SK-N-SH (cell line): ENCODE data around the gene WIPF3.

Experiments used
- POLR2AphosphoS5 ChIP-seq: IDR thresholded peaks from 2 replicates; pipeline ENCODE4 v1.6.1; 2012; ENCODE audit warnings: low read depth, low read length
- TF ChIP-seq, protein P1 (sequence below): fragments of 200-600 bp; sonication (generic); IDR thresholded peaks from 2 replicates; pipeline ENCODE4 v1.6.1; 2017; ENCODE audit warnings: antibody characterized with exemption, mild to moderate bottlenecking, moderate library complexity
- TF ChIP-seq, protein P2 (sequence below): fragments of 150-350 bp; IDR thresholded peaks from 2 replicates; pipeline ENCODE4 v1.6.1; 2017; ENCODE audit warnings: antibody characterized with exemption, low read length, low read depth, borderline replicate concordance
- TF ChIP-seq, protein P3 (sequence below): IDR thresholded peaks from 2 replicates; pipeline ENCODE4 v1.4.0; 2012; ENCODE audit warnings: low read depth, borderline replicate concordance
- TF ChIP-seq, protein P4 (sequence below): IDR thresholded peaks from 2 replicates; pipeline ENCODE4 v1.6.1; 2012; ENCODE audit warnings: mild to moderate bottlenecking, low read depth, low read length, moderate library complexity

DNA sequence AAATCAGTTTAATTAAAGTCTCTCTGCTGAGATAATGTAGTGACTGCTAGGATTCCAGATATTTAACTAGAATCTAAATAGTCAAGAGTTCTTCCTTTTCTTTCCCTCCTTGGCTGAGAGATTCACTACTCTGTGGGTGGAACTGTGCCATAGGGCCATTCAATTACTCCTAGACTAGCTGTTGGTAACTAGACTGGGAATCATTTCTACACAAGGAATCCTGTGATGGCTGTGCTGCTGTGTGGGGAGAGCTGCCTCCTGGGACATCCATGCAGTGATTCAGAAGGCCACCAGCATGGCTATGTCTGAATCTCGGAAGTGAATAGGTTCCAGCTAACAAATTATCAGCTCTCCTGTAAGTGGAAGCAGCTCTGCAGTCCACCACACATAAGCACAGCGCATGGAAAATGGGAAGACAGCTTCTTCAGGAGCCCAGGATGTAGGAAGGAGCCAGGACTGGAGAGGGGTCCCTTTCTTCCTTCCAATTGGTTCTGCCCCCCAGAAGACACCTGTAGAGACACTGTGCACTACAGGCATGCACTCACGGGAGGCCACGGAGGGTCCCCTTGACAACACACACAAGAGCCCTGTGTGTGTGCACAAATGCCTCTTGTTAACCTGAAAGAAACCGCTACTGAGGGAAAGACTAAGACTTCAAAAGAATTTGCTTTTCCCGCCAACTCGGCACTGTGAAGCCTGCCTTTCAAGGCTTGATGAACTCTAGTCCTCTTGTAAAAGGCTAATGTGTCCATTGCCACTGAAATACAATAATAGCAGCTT, 116.8 kb downstream of the WIPF3 start:
- TF ChIP-seq, protein P1, sequence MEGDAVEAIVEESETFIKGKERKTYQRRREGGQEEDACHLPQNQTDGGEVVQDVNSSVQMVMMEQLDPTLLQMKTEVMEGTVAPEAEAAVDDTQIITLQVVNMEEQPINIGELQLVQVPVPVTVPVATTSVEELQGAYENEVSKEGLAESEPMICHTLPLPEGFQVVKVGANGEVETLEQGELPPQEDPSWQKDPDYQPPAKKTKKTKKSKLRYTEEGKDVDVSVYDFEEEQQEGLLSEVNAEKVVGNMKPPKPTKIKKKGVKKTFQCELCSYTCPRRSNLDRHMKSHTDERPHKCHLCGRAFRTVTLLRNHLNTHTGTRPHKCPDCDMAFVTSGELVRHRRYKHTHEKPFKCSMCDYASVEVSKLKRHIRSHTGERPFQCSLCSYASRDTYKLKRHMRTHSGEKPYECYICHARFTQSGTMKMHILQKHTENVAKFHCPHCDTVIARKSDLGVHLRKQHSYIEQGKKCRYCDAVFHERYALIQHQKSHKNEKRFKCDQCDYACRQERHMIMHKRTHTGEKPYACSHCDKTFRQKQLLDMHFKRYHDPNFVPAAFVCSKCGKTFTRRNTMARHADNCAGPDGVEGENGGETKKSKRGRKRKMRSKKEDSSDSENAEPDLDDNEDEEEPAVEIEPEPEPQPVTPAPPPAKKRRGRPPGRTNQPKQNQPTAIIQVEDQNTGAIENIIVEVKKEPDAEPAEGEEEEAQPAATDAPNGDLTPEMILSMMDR, result no peak
- TF ChIP-seq, protein P2, sequence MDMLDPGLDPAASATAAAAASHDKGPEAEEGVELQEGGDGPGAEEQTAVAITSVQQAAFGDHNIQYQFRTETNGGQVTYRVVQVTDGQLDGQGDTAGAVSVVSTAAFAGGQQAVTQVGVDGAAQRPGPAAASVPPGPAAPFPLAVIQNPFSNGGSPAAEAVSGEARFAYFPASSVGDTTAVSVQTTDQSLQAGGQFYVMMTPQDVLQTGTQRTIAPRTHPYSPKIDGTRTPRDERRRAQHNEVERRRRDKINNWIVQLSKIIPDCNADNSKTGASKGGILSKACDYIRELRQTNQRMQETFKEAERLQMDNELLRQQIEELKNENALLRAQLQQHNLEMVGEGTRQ, result no peak
- TF ChIP-seq, protein P3, sequence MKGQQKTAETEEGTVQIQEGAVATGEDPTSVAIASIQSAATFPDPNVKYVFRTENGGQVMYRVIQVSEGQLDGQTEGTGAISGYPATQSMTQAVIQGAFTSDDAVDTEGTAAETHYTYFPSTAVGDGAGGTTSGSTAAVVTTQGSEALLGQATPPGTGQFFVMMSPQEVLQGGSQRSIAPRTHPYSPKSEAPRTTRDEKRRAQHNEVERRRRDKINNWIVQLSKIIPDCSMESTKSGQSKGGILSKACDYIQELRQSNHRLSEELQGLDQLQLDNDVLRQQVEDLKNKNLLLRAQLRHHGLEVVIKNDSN, result no peak
- no peak for TF ChIP-seq POLR2AphosphoS5
- TF ChIP-seq, protein P4, sequence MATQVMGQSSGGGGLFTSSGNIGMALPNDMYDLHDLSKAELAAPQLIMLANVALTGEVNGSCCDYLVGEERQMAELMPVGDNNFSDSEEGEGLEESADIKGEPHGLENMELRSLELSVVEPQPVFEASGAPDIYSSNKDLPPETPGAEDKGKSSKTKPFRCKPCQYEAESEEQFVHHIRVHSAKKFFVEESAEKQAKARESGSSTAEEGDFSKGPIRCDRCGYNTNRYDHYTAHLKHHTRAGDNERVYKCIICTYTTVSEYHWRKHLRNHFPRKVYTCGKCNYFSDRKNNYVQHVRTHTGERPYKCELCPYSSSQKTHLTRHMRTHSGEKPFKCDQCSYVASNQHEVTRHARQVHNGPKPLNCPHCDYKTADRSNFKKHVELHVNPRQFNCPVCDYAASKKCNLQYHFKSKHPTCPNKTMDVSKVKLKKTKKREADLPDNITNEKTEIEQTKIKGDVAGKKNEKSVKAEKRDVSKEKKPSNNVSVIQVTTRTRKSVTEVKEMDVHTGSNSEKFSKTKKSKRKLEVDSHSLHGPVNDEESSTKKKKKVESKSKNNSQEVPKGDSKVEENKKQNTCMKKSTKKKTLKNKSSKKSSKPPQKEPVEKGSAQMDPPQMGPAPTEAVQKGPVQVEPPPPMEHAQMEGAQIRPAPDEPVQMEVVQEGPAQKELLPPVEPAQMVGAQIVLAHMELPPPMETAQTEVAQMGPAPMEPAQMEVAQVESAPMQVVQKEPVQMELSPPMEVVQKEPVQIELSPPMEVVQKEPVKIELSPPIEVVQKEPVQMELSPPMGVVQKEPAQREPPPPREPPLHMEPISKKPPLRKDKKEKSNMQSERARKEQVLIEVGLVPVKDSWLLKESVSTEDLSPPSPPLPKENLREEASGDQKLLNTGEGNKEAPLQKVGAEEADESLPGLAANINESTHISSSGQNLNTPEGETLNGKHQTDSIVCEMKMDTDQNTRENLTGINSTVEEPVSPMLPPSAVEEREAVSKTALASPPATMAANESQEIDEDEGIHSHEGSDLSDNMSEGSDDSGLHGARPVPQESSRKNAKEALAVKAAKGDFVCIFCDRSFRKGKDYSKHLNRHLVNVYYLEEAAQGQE, result no peak
